ENCODE results near the gene CENPM. TPM values are rescaled to one million over a fixed set of nuclear protein-coding genes. Genes with fewer than 3 reads are reported as not detected.

CENPM gene
- polyA plus RNA-seq, 4 donors, result 10.3 to 15.6 (median 11.6) TPM

DNA sequence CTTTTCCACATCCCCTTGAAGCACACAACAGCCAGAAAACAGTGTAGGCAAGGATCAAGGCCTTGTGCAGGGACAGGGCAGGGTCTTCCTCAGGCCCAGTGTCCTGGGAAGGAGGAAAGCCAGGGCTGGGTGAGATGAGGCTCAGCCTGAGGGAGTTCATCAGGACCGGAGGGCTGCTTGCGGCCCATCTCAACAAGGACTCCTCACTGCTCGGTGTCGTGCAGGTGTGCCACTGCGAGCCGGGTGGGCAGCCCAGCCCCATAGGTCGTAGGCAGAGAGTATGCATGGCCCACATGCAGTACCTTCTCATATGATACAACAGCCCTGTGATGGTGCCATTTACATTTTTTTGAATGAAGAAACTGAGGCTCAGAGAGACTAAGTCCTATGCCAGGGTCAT lies 44.9 kb downstream of the CENPM start:
- no peak for DNase-seq (ENCODE audit: low read depth in 4 of 4, low spot score in 3 of 4)

DNA sequence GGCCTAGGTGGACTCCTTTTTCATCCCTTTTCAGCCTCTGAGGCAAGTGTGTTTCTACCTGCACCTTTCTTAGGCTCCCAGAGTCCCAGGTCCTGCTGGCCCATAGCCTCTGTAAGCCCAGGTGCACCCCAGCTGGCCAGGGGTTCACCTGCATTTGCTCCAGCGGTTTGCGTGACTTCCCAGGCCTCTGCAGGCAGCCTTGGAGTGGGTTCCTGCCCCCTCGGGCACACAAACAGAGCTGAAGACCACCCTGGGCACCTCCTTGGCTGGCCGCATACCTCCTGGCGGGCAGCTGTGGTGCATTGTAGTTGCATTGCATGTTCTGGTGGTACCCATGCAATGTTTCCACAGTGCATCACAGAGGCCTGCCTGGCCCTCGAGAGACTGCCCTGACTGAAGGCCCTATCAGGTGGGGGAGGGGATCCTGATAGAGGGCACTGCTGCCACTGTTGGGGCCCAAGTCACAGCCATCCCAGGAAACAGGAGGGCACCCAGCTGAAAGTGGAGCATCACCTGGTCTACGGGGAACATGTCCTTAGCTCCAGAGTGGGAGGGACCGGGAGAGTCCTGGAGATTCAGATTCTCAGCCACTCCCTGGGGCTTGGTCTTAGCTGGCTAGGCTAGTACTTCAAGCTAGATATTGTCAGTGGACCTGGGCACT lies 46.2 kb downstream of the CENPM start:
- DNase-seq (ENCODE audit: low read depth in 4 of 4, low spot score in 3 of 4), result no peak

DNA sequence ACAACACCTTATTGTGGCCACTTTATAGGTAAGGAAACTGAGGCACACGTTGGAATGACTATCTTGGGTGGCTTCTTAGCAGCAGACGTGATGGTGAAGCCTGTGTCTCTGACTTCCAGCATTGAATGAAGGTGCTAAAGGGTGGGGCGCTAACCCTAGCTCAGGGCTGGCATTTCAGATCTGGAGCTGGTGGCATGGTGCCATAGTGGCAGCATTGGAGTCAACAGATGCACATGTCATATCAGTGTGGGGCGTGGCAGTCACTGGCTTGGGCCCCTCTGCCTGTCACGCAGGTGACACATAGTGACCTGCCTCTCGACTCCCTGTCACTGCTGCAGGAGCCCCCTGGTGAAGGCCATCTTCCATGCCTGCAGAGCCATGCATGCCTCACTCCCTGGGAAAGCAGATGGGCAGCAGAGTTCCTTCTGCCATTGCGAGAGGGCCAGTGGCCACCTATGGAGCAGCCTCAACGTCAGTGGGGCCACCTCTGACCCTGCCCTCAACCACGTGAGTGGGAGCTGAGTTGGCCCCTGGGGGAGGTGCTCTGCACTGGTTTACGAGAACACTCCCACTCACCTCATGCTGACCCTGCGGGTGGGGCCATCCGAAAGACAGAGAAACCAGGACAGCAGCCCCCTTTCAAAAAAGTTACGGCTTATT lies 46.8 kb downstream of the CENPM start:
- DNase-seq (ENCODE audit: low read depth in 4 of 4, low spot score in 3 of 4), result no peak

DNA sequence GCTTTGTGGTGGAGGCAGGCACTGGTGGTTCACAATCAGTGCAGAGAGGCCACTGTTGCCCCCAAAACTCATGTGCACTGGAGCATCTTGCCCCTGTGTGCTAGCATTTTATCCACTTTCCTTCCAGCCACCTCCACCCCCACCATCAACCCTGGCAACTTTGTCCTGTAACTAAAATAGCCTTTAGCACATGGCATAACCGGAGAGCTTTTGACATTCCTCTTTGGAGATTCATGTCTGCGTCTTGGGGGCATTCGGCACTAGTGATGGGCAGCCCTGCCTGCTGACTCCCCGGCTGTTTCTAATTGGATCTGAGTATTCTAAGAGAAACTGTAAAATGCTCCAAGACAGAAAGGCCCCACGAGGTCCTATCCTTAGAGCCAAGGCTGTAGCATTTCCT lies 47.8 kb downstream of the CENPM start:
- no peak for DNase-seq (ENCODE audit: low read depth in 4 of 4, low spot score in 3 of 4)

DNA sequence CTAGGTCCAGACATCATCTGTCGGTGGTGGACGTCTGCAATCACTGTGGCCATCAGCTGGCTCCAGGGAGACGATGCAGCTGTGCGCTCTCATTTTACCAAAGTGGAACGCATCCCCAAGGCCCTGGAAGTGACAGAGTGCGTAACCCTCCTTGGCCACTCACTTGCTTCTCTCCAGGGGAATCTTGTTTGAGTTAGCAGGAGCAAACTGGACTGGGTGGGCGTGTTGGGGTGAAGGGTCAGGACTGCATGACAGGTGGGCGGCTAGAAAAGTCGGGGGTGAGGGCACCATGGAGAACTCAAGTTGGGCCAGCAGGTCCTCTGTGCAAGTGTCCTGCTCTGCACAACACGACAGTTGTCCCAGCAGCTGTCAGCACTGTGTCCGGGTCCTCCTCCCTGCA lies 48.3 kb downstream of the CENPM start:
- DNase-seq (ENCODE audit: low read depth in 4 of 4, low spot score in 3 of 4), result no peak

DNA sequence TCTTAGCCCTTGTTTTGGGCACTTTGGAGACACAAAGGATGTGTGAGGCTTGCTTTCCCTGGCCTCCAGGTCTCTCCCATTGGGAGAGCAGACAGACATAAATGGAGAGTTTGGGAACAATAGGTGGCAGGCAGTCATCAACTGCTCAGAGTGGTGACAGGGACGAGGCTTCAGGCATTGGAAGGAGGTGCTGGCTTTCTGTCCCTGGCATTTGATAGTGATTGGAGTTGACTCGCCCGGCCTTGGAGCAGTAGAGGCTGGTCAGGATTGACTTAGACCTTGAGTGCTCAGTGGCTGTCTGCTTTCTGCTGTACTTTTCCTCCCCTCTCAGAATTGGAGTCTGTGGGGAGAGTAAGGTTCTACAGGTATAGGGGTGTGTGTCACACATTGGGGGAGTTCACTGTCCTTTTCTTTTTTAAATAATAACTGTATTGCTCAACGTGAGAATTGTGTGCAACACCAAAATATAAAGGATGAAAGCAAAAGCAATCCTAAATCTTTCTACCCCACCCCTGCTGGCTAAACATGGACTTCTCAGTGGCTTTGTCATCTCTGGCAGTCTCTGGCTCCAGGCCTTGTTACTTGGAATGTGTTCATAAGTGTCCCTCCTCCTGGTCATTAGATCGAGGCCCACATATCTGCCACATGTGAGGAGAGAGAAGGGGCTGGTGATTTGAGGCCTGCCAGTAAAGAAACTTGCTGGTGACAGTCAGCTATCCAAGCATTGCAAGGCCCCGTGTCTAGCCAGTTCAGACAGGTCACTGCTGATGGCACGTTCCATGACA lies 53.2 kb downstream of the CENPM start:
- no peak for DNase-seq (ENCODE audit: low read depth in 4 of 4, low spot score in 3 of 4)

DNA sequence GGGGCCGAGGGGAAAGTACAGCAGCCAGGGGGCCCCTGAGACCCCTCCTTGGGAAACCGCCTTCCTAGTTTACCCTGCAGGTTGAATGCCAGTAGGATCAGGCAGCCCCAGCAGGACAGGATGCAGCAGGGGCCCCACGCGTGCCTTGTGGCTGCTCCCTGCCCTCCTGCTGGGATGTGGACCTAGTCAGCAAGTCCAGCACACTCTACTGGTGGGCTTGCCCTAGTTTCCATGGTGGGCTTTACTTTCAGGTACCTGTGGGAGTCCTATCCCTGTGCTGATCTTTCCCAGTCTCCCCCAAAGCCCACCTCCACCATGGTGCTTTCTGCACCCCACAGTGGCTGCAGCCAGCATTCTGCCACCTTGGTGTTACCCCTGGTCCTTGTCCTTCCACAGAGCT lies 54.2 kb downstream of the CENPM start:
- no peak for DNase-seq (ENCODE audit: low read depth in 4 of 4, low spot score in 3 of 4)

DNA sequence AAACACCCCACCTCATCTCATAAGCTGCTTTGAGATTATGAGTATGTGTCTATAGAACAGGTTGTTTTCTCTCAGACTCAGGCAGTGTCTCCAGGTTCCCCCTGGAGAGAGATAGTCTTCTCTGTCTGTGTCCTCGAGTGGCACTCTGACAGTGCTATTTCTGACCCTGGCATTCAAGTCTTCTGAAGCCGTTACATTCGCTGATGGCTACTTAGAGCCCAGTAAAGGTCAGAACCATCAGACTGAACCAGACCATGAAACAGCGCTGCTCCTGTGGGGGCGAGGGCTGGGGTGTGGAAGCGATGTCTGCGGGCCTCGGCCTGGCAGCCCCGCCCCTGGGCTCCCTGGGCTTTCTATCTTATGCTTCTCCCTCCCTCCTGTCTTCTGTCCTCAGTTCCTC lies 55.5 kb downstream of the CENPM start:
- no peak for DNase-seq (ENCODE audit: low read depth in 4 of 4, low spot score in 3 of 4)

Other genes starting within 250 kb of the CENPM start
- gene MEI1, start 247.6 kb downstream of the CENPM start, polyA plus RNA-seq (ENCODE audit: insufficient read length in 4 of 4), result 1 to 10 TPM; 2.2 to 3.4 (median 3.1) TPM
- 10 to 100 TPM in 1 of 4 donors, 1 to 10 TPM in 3; 5.3 to 10.2 (median 8.2) TPM for gene CCDC134, start 146.5 kb downstream of the CENPM start, polyA plus RNA-seq (ENCODE audit: insufficient read length in 4 of 4)
- 10 to 100 TPM; 76.0 to 99.1 (median 93.9) TPM for gene SREBF2, start 114.0 kb downstream of the CENPM start, polyA plus RNA-seq (ENCODE audit: insufficient read length in 4 of 4)
- gene SHISA8, start 32.1 kb downstream of the CENPM start, polyA plus RNA-seq (ENCODE audit: insufficient read length in 4 of 4), result 1 to 10 TPM in 1 of 4 donors, under 1 TPM in 3; 0.22 to 1.7 (median 0.46) TPM
- 1 to 10 TPM; 1.4 to 4.0 (median 1.9) TPM for gene TNFRSF13C, start 20.3 kb downstream of the CENPM start, polyA plus RNA-seq (ENCODE audit: insufficient read length in 4 of 4)
- gene SEPTIN3, start 22.3 kb upstream of the CENPM start, polyA plus RNA-seq (ENCODE audit: insufficient read length in 4 of 4), result 10 to 100 TPM in 1 of 4 donors, 1 to 10 TPM in 3; 6.4 to 10.0 (median 7.8) TPM
- gene WBP2NL, start 51.6 kb upstream of the CENPM start, polyA plus RNA-seq (ENCODE audit: insufficient read length in 4 of 4), result 1 to 10 TPM; 2.4 to 5.2 (median 4.3) TPM
- gene NAGA, start 123.7 kb upstream of the CENPM start, polyA plus RNA-seq (ENCODE audit: insufficient read length in 4 of 4), result 10 to 100 TPM; 27.1 to 33.2 (median 27.7) TPM
- 10 to 100 TPM; 10.3 to 31.7 (median 10.7) TPM for gene PHETA2, start 127.1 kb upstream of the CENPM start, polyA plus RNA-seq (ENCODE audit: insufficient read length in 4 of 4)
- gene SMDT1, start 132.5 kb upstream of the CENPM start, polyA plus RNA-seq (ENCODE audit: insufficient read length in 4 of 4), result 100 to 1,000 TPM in 2 of 4 donors, 10 to 100 TPM in 2; 47.7 to 124 (median 104) TPM
- gene NDUFA6, start 143.6 kb upstream of the CENPM start, polyA plus RNA-seq (ENCODE audit: insufficient read length in 4 of 4), result 100 to 1,000 TPM in 2 of 4 donors, 10 to 100 TPM in 2; 74.8 to 131 (median 107) TPM
- 10 to 100 TPM in 1 of 4 donors, 1 to 10 TPM in 3; 1.8 to 15.9 (median 3.7) TPM for gene CYP2D6, start 183.7 kb upstream of the CENPM start, polyA plus RNA-seq (ENCODE audit: insufficient read length in 4 of 4)